Activated CD4-positive, alpha-beta T cell treated with anti-CD3 and anti-CD28 coated beads for 1 hour (primary cell): Measurements from ENCODE around the gene NCOA3.

Experiments
- DNase-seq: peaks from one replicate; pipeline ENCODE4 v3.0.0-alpha.2; 2020

Gene NCOA3

GRCh38 chr20:47687095-47687987 lies 185.7 kb downstream of the NCOA3 start:
- DNase-seq, result no peak

GRCh38 chr20:47688385-47689381 lies 187.0 kb downstream of the NCOA3 start:
- DNase-seq, result no peak

GRCh38 chr20:47689731-47690130 lies 188.0 kb downstream of the NCOA3 start:
- no peak for DNase-seq

- DNase-seq, result no peak
Measured at GRCh38 chr20:47691625-47692024, 189.9 kb downstream of the NCOA3 start.

- DNase-seq, result no peak
Measured at GRCh38 chr20:47694021-47694818, 192.5 kb downstream of the NCOA3 start.

GRCh38 chr20:47696856-47697255 lies 195.2 kb downstream of the NCOA3 start:
- no peak for DNase-seq

GRCh38 chr20:47698142-47698541 lies 196.5 kb downstream of the NCOA3 start:
- DNase-seq, result no peak

- no peak for DNase-seq
Measured at GRCh38 chr20:47699818-47700217, 198.1 kb downstream of the NCOA3 start.

GRCh38 chr20:47700327-47700726 lies 198.6 kb downstream of the NCOA3 start:
- DNase-seq, result no peak

GRCh38 chr20:47701612-47702011 lies 199.9 kb downstream of the NCOA3 start:
- no peak for DNase-seq

GRCh38 chr20:47703748-47704147 lies 202.1 kb downstream of the NCOA3 start:
- DNase-seq, result no peak

- no peak for DNase-seq
Measured at GRCh38 chr20:47704746-47705496, 203.2 kb downstream of the NCOA3 start.

- DNase-seq, result no peak
Measured at GRCh38 chr20:47705497-47705856, 203.8 kb downstream of the NCOA3 start.

- DNase-seq, result no peak
Measured at GRCh38 chr20:47706345-47706744, 204.7 kb downstream of the NCOA3 start.
